Tibial nerve (tissue), 4 donors: Measurements from ENCODE around the gene ZCCHC2. TPM values are rescaled to one million over a fixed set of nuclear protein-coding genes. Genes with fewer than 3 reads are reported as not detected.

ENCODE experiments used
- DNase-seq, 2 donors: peaks; one replicate each; pipeline ENCODE4 v3.0.0-alpha.2; 2019; ENCODE audit warnings: low spot score in 2 of 2
- H3K27ac ChIP-seq, 4 donors: fragments of 200-600 bp; sonication (generic) in 3 of 4; one replicate each; pipeline ENCODE4 v1.5.1; 2017 to 2019; ENCODE audit warnings: mild to moderate bottlenecking in 1 of 4
- H3K27me3 ChIP-seq, 2 donors: fragments of 200-600 bp; sonication (generic) in 1 of 2; one replicate each; pipeline versions ENCODE4 v1.5.1 to v1.6.0; 2017 to 2019
- H3K36me3 ChIP-seq, 3 donors: fragments of 200-600 bp; sonication (generic); one replicate each; pipeline ENCODE4 v1.5.1; 2018 to 2019
- H3K4me1 ChIP-seq, 4 donors: fragments of 200-600 bp; sonication (generic) in 3 of 4; one replicate each; pipeline ENCODE4 v1.5.1; 2017 to 2019
- H3K4me3 ChIP-seq, 4 donors: fragments of 200-600 bp; sonication (generic) in 3 of 4; one replicate each; pipeline ENCODE4 v1.5.1; 2017 to 2019; ENCODE audit warnings: mild to moderate bottlenecking in 1 of 4, moderate library complexity in 1 of 4
- H3K9me3 ChIP-seq, 4 donors: fragments of 200-600 bp; sonication (generic) in 3 of 4; one replicate each; pipeline ENCODE4 v1.5.1; 2017 to 2019
- EP300 ChIP-seq, 2 donors: sonication (generic); formaldehyde crosslinking; IDR thresholded peaks; one replicate each; pipeline ENCODE4 v1.6.1; 2017; ENCODE audit warnings: antibody characterized with exemption in 2 of 2, mild to moderate bottlenecking in 1 of 2
- POLR2A ChIP-seq, 2 donors: fragments of 450-650 bp; IDR thresholded peaks; one replicate each; pipeline ENCODE4 v1.6.1; 2017; ENCODE audit warnings: antibody characterized with exemption in 2 of 2, mild to moderate bottlenecking in 2 of 2, moderate library complexity in 2 of 2
- WGBS, 2 donors: methylation state at CpG; one replicate each; pipeline ENCODE4 v1.1.5; 2018; 5-methylcytosine and 5-hydroxymethylcytosine counted together
- total RNA-seq, 4 donors: library from RNA; depleted of rRNA; stranded (reverse); fragments of >200 nt; gene quantifications; one replicate each; pipeline ENCODE4 v1.1.0, GENCODE V29; 2016
- TF ChIP-seq, protein P1 (sequence below), 5 experiments: fragments of 200-600 bp in 3 of 5; fragments of 450-650 bp in 2 of 5; sonication (generic) in 3 of 5; IDR thresholded peaks; one replicate each; pipeline ENCODE4 v1.5.1; 2016 to 2019; ENCODE audit warnings: antibody characterized with exemption in 5 of 5, mild to moderate bottlenecking in 3 of 5, moderate library complexity in 2 of 5

The ZCCHC2 gene
- total RNA-seq, 4 donors from 2014 or later: 32.4 to 49.4 (median 38.4) TPM

- peaks cover 0 to 71% (median 20%) of the 10 kb centered on the region in 3 donors for H3K36me3 ChIP-seq
- peaks cover 0 to 5% (median 2%) of the 10 kb centered on the region in 4 donors for H3K4me1 ChIP-seq
- H3K27ac ChIP-seq: no peak overlapping the region
- TF ChIP-seq POLR2A (IDR thresholded peaks at IDR 0.05) (no peak), EP300 (IDR thresholded peaks at IDR 0.05) (no peak)
- TF ChIP-seq, protein P1, sequence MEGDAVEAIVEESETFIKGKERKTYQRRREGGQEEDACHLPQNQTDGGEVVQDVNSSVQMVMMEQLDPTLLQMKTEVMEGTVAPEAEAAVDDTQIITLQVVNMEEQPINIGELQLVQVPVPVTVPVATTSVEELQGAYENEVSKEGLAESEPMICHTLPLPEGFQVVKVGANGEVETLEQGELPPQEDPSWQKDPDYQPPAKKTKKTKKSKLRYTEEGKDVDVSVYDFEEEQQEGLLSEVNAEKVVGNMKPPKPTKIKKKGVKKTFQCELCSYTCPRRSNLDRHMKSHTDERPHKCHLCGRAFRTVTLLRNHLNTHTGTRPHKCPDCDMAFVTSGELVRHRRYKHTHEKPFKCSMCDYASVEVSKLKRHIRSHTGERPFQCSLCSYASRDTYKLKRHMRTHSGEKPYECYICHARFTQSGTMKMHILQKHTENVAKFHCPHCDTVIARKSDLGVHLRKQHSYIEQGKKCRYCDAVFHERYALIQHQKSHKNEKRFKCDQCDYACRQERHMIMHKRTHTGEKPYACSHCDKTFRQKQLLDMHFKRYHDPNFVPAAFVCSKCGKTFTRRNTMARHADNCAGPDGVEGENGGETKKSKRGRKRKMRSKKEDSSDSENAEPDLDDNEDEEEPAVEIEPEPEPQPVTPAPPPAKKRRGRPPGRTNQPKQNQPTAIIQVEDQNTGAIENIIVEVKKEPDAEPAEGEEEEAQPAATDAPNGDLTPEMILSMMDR (IDR thresholded peaks at IDR 0.05): no peak
- WGBS, 2 donors: 88 to 91% methylated on average over 6 of the region's 6 CpGs
- H3K27me3 ChIP-seq: no peaks in the 10 kb centered on the region
- no peaks in the 10 kb centered on the region for H3K9me3 ChIP-seq
- no peak overlapping the region for H3K4me3 ChIP-seq
- DNase-seq: no peak
Measured at GRCh38 chr18:62554061-62554815, 31.4 kb downstream of the ZCCHC2 start.

DNA sequence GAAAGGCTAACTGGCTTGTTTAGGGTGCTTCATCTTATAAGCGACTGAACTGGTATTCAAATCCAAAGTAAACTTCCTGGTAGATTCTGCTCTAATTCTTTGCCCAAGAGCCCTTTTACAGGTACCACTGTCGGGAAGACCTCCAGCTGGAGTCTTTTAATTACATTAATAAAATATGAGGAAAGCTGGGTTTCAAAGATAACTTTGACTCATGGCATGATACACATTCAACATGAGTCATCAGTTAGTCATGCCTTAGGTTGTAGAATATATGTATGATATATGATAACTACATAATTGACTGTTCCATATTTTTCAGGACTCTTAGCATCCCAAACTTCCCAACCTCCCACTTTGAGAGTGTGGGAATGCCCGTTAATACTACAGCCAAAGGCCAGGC lies 32.3 kb downstream of the ZCCHC2 start:
- H3K4me1 ChIP-seq: peaks cover 0 to 5% (median 2%) of the 10 kb centered on the region in 4 donors
- WGBS, 2 donors: 91 to 92% methylated on average over 3 of the region's 3 CpGs
- H3K36me3 ChIP-seq: peaks cover 0 to 74% (median 20%) of the 10 kb centered on the region in 3 donors

DNA sequence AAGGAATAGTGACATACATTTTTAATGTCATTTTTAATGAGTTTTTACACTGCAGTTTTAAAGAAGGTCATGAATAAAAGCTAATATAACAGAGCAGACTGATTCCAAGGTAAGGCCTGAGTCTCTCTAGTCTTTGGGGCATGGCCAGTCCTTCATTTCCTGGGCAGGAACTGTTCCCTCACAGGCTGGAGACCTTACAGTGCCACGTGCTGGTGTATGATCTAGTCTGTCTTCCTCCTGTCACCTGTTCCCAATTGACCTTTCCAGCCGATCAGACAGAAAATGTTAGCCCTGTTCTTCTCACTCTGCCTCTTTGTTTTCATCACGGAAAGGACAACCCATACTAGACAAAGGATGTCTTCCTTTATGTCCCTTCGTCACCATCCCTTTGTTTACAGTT lies 33.6 kb downstream of the ZCCHC2 start:
- no peaks in the 10 kb centered on the region for H3K9me3 ChIP-seq
- H3K4me1 ChIP-seq: peaks cover 0 to 5% (median 2%) of the 10 kb centered on the region in 4 donors
- no peak overlapping the region for H3K27ac ChIP-seq
- TF ChIP-seq EP300 (IDR thresholded peaks at IDR 0.05) (no peak), POLR2A (IDR thresholded peaks at IDR 0.05) (no peak)
- TF ChIP-seq, protein P1 (IDR thresholded peaks at IDR 0.05): no peak
- peaks cover 5 to 73% (median 8%) of the 10 kb centered on the region in 3 donors for H3K36me3 ChIP-seq
- no peak overlapping the region for H3K4me3 ChIP-seq
- 73 to 75% methylated on average over 4 of the region's 4 CpGs for WGBS, 2 donors
- H3K27me3 ChIP-seq: no peaks in the 10 kb centered on the region
- DNase-seq: no peak

More for the DNA sequence above, 32.3 kb downstream of the ZCCHC2 start:
- H3K27ac ChIP-seq: no peak overlapping the region
- no peak for DNase-seq
- no peaks in the 10 kb centered on the region for H3K27me3 ChIP-seq
- no peaks in the 10 kb centered on the region for H3K9me3 ChIP-seq
- TF ChIP-seq EP300 (IDR thresholded peaks at IDR 0.05) (no peak), POLR2A (IDR thresholded peaks at IDR 0.05) (no peak)
- TF ChIP-seq, protein P1 (IDR thresholded peaks at IDR 0.05): no peak
- H3K4me3 ChIP-seq: no peak overlapping the region

- peaks cover 0 to 5% (median 2%) of the 10 kb centered on the region in 4 donors for H3K4me1 ChIP-seq
- TF ChIP-seq, protein P1 (IDR thresholded peaks at IDR 0.05): no peak
- TF ChIP-seq POLR2A (IDR thresholded peaks at IDR 0.05) (no peak), EP300 (IDR thresholded peaks at IDR 0.05) (no peak)
- H3K27ac ChIP-seq: no peak overlapping the region
- H3K9me3 ChIP-seq: no peaks in the 10 kb centered on the region
- WGBS, 2 donors: 84 to 88% methylated on average over 6 of the region's 6 CpGs
- no peaks in the 10 kb centered on the region for H3K27me3 ChIP-seq
- DNase-seq: no peak
- H3K36me3 ChIP-seq: peaks cover 5 to 77% (median 8%) of the 10 kb centered on the region in 3 donors
- H3K4me3 ChIP-seq: no peak overlapping the region
Measured at GRCh38 chr18:62558015-62558663, 35.3 kb downstream of the ZCCHC2 start.

DNA sequence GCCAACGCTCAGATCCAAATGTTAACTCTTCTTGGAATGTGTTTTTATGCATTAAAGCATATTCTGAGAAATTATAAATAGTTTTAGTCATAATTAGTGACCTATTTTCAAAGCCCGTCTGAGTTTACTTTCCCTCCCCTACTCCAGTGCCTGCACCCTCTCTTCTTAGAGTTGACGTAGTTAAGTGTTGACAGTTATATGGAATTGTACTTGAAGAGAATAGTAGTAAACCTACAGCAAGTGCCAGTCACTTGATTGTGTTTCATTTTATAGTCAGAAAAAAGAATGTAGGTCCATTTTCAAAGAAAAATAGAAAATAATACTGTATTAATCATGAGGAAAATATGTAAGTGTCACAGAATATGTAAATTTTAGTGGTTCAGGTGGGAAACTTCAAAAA lies 41.2 kb downstream of the ZCCHC2 start:
- no peaks in the 10 kb centered on the region for H3K9me3 ChIP-seq
- TF ChIP-seq, protein P1 (IDR thresholded peaks at IDR 0.05): no peak
- no peak for TF ChIP-seq EP300 (IDR thresholded peaks at IDR 0.05)
- no peak for TF ChIP-seq POLR2A (IDR thresholded peaks at IDR 0.05)
- 89 to 91% methylated on average over 3 of the region's 3 CpGs for WGBS, 2 donors
- no peak overlapping the region for H3K27ac ChIP-seq
- H3K4me3 ChIP-seq: no peak overlapping the region
- H3K36me3 ChIP-seq: peaks cover 0 to 86% (median 5%) of the 10 kb centered on the region in 3 donors
- no peaks in the 10 kb centered on the region for H3K27me3 ChIP-seq
- H3K4me1 ChIP-seq: no peaks in the 10 kb centered on the region
- DNase-seq: no peak
